IMR-90 (cell line): ENCODE data around the gene FOXC1.

ENCODE experiments used
- BHLHE40 ChIP-seq: fragments of 150-350 bp; IDR thresholded peaks from 2 replicates; pipeline ENCODE4 v1.6.1; 2016; ENCODE audit warnings: mild to moderate bottlenecking, low read depth, low read length
- CEBPB ChIP-seq: IDR thresholded peaks from 2 replicates; pipeline ENCODE4 v1.6.1; 2012; ENCODE audit warnings: low read depth, low read length, improper control_type of control experiment
- CTCF ChIP-seq: conservative IDR thresholded peaks from 2 replicates; pipeline ENCODE4 v1.5.1; 2012; ENCODE audit warnings: mild to moderate bottlenecking, low read depth, low read length, improper control_type of control experiment
- FOS ChIP-seq: fragments of 150-350 bp; IDR thresholded peaks from 2 replicates; pipeline ENCODE4 v1.6.1; 2016; ENCODE audit warnings: low read depth, low read length
- MAZ ChIP-seq: IDR thresholded peaks from 2 replicates; pipeline ENCODE4 v1.6.1; 2012; ENCODE audit warnings: low read depth, mild to moderate bottlenecking, low read length, improper control_type of control experiment, moderate library complexity, borderline replicate concordance
- MXI1 ChIP-seq: IDR thresholded peaks from 2 replicates; pipeline ENCODE4 v1.6.1; 2012; ENCODE audit warnings: low read depth, mild to moderate bottlenecking, low read length, moderate library complexity, borderline replicate concordance
- NFE2L2 ChIP-seq: fragments of 150-350 bp; IDR thresholded peaks from 2 replicates; pipeline ENCODE4 v1.6.1; 2016; ENCODE audit warnings: low read depth, mild to moderate bottlenecking, low read length
- POLR2A ChIP-seq: IDR thresholded peaks from 2 replicates; pipeline ENCODE4 v1.6.1; 2012; ENCODE audit warnings: mild to moderate bottlenecking, low read depth, low read length
- RAD21 ChIP-seq: IDR thresholded peaks from 2 replicates; pipeline ENCODE4 v1.6.1; 2012; ENCODE audit warnings: low read length, improper control_type of control experiment
- RCOR1 ChIP-seq: IDR thresholded peaks from 2 replicates; pipeline ENCODE4 v1.6.1; 2012; ENCODE audit warnings: mild to moderate bottlenecking, low read length, improper control_type of control experiment; ENCODE audit not compliant: insufficient replicate concordance
- RFX5 ChIP-seq: IDR thresholded peaks from 2 replicates; pipeline ENCODE4 v1.8.0; 2012; ENCODE audit warnings: low read depth, mild to moderate bottlenecking, low read length, moderate library complexity
- SMC3 ChIP-seq: fragments of 150-350 bp; IDR thresholded peaks from 2 replicates; pipeline ENCODE4 v1.6.1; 2016; ENCODE audit warnings: low read depth, mild to moderate bottlenecking, antibody characterized with exemption, low read length, moderate library complexity
- USF2 ChIP-seq: fragments of 150-350 bp; IDR thresholded peaks from 2 replicates; pipeline ENCODE4 v1.6.1; 2017; ENCODE audit warnings: mild to moderate bottlenecking, antibody characterized with exemption, low read length, low read depth
- TF ChIP-seq, protein P1 (sequence below): fragments of 150-350 bp; IDR thresholded peaks from 2 replicates; pipeline ENCODE4 v1.6.1; 2016; ENCODE audit warnings: low read depth, mild to moderate bottlenecking, low read length, moderate library complexity, borderline replicate concordance

DNA sequence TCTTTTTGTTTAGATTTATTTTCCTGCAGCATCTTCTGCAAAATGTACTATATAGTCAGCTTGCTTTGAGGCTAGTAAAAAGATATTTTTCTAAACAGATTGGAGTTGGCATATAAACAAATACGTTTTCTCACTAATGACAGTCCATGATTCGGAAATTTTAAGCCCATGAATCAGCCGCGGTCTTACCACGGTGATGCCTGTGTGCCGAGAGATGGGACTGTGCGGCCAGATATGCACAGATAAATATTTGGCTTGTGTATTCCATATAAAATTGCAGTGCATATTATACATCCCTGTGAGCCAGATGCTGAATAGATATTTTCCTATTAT is 3.2 kb downstream of the FOXC1 start:
- TF ChIP-seq CTCF (0 out of 2 replicates have a peak, but pooled peaks have one; percentile 9), POLR2A (no peak; the same call in 1 of the 2 replicates), FOS (peak; percentile 52; the same call in 1 of the 2 replicates), USF2 (no peak), MXI1 (no peak; the same call in 1 of the 2 replicates), SMC3 (peak; percentile 22; the same call in 1 of the 2 replicates), MAZ (no peak), RFX5 (no peak), BHLHE40 (peak; percentile 45; the same call in 1 of the 2 replicates), RCOR1 (peak; percentile 55), CEBPB (no peak), NFE2L2 (no peak), RAD21 (peak; percentile 24; the same call in 1 of the 2 replicates)
- TF ChIP-seq, protein P1, sequence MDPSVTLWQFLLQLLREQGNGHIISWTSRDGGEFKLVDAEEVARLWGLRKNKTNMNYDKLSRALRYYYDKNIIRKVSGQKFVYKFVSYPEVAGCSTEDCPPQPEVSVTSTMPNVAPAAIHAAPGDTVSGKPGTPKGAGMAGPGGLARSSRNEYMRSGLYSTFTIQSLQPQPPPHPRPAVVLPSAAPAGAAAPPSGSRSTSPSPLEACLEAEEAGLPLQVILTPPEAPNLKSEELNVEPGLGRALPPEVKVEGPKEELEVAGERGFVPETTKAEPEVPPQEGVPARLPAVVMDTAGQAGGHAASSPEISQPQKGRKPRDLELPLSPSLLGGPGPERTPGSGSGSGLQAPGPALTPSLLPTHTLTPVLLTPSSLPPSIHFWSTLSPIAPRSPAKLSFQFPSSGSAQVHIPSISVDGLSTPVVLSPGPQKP, result no peak
